Activated CD4-positive, alpha-beta memory T cell treated with anti-CD3 and anti-CD28 coated beads for 36 hours (primary cell): ENCODE results near the gene STX1A. TPM values are rescaled to one million over a fixed set of nuclear protein-coding genes. Genes with fewer than 3 reads are reported as not detected.
A peak's percentile ranks its signal among the peaks of the same experiment; 100 is the strongest.

Experiments
- CTCF ChIA-PET: fragments of 350-600 bp; sonication (Branson Sonifier 250); formaldehyde crosslinking; loops from one replicate; lab custom pipeline; 2021; ENCODE audit warnings: antibody characterized with exemption, inconsistent platforms; lab: Charles Lee
- POLR2A ChIA-PET: fragments of 350-600 bp; sonication (Branson Sonifier 250); formaldehyde crosslinking; loops from one replicate; lab custom pipeline; 2021; ENCODE audit warnings: antibody characterized with exemption; lab: Charles Lee
- DNase-seq: peaks from one replicate; pipeline ENCODE4 v3.0.0-alpha.2; 2020
- H3K27ac Mint-ChIP-seq: one replicate; pipeline ENCODE4 v1.8.0; 2021; ENCODE audit warnings: mixed read lengths
- H3K27me3 Mint-ChIP-seq: one replicate; pipeline ENCODE4 v1.8.0; 2021; ENCODE audit warnings: mixed read lengths
- H3K36me3 Mint-ChIP-seq: one replicate; pipeline ENCODE4 v1.8.0; 2021; ENCODE audit warnings: mixed read lengths
- H3K4me1 Mint-ChIP-seq: one replicate; pipeline ENCODE4 v1.8.0; 2021; ENCODE audit warnings: low read depth, mixed read lengths
- H3K4me3 Mint-ChIP-seq: one replicate; pipeline ENCODE4 v1.8.0; 2021; ENCODE audit warnings: mild to moderate bottlenecking, mixed read lengths
- H3K9me3 Mint-ChIP-seq: one replicate; pipeline ENCODE4 v1.8.0; 2021; ENCODE audit warnings: mixed read lengths
- intact Hi-C: fragments of 100-400 bp; cut with micrococcal nuclease; formaldehyde crosslinking; loops from one replicate; pipeline ENCODE4 v1.15.1; 2023
- total RNA-seq, 2 experiments: library from RNA; stranded (reverse); gene quantifications; one replicate each; pipeline ENCODE4 v1.2.3, GENCODE V29; 2021

The STX1A gene
- total RNA-seq, 2 experiments from 2014 or later: 31.8 to 39.2 TPM

GRCh38 chr7:73706126-73707044, 13.1 kb downstream of the STX1A start:
- H3K27ac Mint-ChIP-seq: no peak overlapping the region

DNA sequence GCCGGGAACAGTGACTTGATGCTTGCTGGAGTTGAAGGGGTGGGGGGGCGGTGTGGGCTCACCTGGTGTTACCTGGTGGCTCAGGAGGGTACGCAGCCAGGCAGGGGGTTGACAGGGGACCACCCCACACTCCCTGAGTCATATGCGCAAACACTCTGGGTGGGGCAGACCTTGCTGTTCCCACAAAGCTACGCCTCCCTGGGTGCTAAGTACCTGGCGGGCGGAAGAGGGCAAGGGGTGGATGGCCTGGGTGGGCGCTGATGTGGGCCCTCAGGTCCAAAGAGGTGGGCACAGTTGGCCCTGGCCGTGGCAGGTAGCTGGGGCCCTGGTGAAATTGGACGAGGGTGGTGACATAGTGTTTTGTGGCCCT, 13.9 kb downstream of the STX1A start:
- ChIA-PET POLR2A (interaction anchor here (1.6 to 3.6 kb wide), 2 partner anchors 10 to 11 kb away, joined by 8 to 18 read pairs; no protein-coding TSS in a partner anchor), CTCF (interaction anchor here (0.6 to 1.5 kb wide), 3 partner anchors 20 to 99 kb away, joined by 3 to 7 read pairs (median 6); no protein-coding TSS in a partner anchor)
- Mint-ChIP-seq H3K9me3 (no peaks in the 10 kb centered on the region), H3K4me3 (no peak overlapping the region), H3K27me3 (no peaks in the 10 kb centered on the region), H3K4me1 (peaks cover 10% of the 10 kb centered on the region), H3K27ac (no peak overlapping the region), H3K36me3 (peaks cover 12% of the 10 kb centered on the region)
- intact Hi-C loops: no loop called here
- no peak for DNase-seq

More at GRCh38 chr7:73706126-73707044, 13.1 kb downstream of the STX1A start:
- intact Hi-C loops: loop anchor here (1.0 to 2.0 kb wide), 2 partner anchors 9 to 24 kb away; partner anchors contain the start of genes BUD23 and DNAJC30
- H3K4me3 Mint-ChIP-seq: no peak overlapping the region
- no peaks in the 10 kb centered on the region for H3K27me3 Mint-ChIP-seq
- peak; percentile 66 for DNase-seq
- H3K36me3 Mint-ChIP-seq: peaks cover 11% of the 10 kb centered on the region
- ChIA-PET CTCF (interaction anchor here (0.6 to 1.5 kb wide), 4 partner anchors 19 to 100 kb away, joined by 3 to 7 read pairs (median 5); no protein-coding TSS in a partner anchor), POLR2A (interaction anchor here (1.6 kb wide), 1 partner anchor 9 kb away, joined by 8 read pairs; no protein-coding TSS in a partner anchor)
- peaks cover 10% of the 10 kb centered on the region for H3K4me1 Mint-ChIP-seq
- H3K9me3 Mint-ChIP-seq: no peaks in the 10 kb centered on the region

DNA sequence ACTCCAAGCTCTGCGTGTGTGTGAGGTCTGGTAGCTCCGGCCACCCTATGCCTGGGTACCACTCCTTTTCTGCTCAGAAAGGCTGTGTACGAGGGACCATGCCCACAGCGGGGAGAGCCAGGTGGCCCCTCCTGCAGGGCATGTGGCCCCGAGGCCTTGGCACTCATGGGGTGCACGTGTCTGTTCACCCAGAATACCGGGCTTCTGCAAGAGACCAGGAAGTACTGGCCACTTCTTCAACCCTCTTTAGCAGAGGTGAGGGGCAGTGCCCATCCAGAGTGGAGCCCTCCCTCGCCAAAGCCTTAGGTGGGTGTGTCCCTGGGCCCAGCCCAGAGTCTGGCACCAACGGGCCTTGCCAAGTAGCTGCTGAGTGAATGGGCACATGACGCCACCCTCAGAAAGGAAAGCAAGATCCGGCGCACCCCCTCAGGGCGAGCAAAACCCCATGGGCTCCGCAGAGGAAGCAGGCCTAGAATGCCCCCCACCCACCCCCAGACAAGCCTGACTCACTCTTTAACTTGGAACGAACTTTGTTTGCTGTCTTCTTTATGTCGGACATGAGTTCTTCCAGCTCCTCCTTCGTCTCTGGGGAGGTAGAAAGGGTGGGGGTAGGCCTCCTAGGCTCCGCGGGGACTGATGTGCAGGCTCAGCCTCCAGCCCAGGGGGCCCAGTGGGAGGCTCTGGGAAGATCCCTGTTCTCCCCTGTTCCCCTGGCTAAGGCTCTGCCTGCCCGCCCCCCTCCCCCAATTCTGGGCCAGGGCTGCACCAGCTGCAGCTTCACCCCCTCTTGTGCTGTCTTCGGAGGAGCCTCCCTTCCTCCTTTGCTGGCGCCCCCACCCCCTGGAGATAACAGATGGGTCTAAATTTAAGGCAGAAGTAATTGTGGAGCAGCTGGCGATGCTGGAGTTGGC, 14.6 kb downstream of the STX1A start:
- DNase-seq: no peak
- Mint-ChIP-seq H3K36me3 (peaks cover 12% of the 10 kb centered on the region), H3K4me1 (peaks cover 10% of the 10 kb centered on the region), H3K9me3 (no peaks in the 10 kb centered on the region), H3K4me3 (no peak overlapping the region), H3K27ac (no peak overlapping the region), H3K27me3 (no peaks in the 10 kb centered on the region)
- POLR2A ChIA-PET: interaction anchor here (3.6 kb wide), 1 partner anchor 12 kb away, joined by 18 read pairs; no protein-coding TSS in a partner anchor
- CTCF ChIA-PET: interaction anchor here (1.4 to 1.5 kb wide), 2 partner anchors 20 to 98 kb away, joined by 6 to 7 read pairs; no protein-coding TSS in a partner anchor
- intact Hi-C loops: no loop called here

GRCh38 chr7:73703757-73704639, 15.5 kb downstream of the STX1A start:
- POLR2A ChIA-PET: interaction anchor here (3.6 kb wide), 1 partner anchor 13 kb away, joined by 18 read pairs; no protein-coding TSS in a partner anchor
- intact Hi-C loops: loop anchor here (2.0 kb wide), 1 partner anchor 15 kb away; the partner anchor contains the start of gene STX1A
- no peaks in the 10 kb centered on the region for H3K9me3 Mint-ChIP-seq
- H3K27me3 Mint-ChIP-seq: no peaks in the 10 kb centered on the region
- peak; percentile 54 for DNase-seq
- peaks cover 13% of the 10 kb centered on the region for H3K36me3 Mint-ChIP-seq
- no peak overlapping the region for H3K4me3 Mint-ChIP-seq
- CTCF ChIA-PET: interaction anchor here (2.1 kb wide), 1 partner anchor 12 kb away, joined by 8 read pairs; no protein-coding TSS in a partner anchor
- peaks cover 10% of the 10 kb centered on the region for H3K4me1 Mint-ChIP-seq
- no peak overlapping the region for H3K27ac Mint-ChIP-seq

DNA sequence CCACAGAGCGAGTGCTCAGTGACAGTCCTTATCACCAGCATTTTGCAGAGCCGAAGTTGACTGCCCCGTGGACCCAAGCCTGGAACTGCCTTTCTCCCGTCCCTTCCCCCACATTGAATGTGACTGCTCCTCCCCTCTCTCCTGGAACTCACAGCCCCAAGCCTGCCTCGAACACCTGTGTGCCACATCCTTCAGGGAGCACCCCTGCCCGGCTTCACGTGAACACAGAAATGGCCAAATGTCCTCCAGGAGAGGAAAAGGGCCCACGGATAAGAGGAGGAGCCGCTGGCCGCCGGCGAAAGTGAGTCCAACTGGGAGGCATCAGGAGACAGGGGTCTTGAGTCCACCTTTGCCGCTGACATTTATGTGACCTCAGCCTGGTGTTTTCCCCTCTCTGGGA, 16.2 kb downstream of the STX1A start:
- CTCF ChIA-PET: interaction anchor here (1.4 to 2.1 kb wide), 2 partner anchors 10 to 12 kb away, joined by 3 to 8 read pairs; no protein-coding TSS in a partner anchor
- Mint-ChIP-seq H3K9me3 (no peaks in the 10 kb centered on the region), H3K4me3 (no peak overlapping the region), H3K27ac (no peak overlapping the region), H3K4me1 (peaks cover 10% of the 10 kb centered on the region), H3K36me3 (peaks cover 19% of the 10 kb centered on the region), H3K27me3 (no peaks in the 10 kb centered on the region)
- POLR2A ChIA-PET: interaction anchor here (3.6 kb wide), 1 partner anchor 13 kb away, joined by 18 read pairs; no protein-coding TSS in a partner anchor
- no peak for DNase-seq
- intact Hi-C loops: loop anchor here (2.0 kb wide), 1 partner anchor 16 kb away; the partner anchor contains the start of gene STX1A

GRCh38 chr7:73702665-73703064, 16.8 kb downstream of the STX1A start:
- Mint-ChIP-seq H3K4me3 (no peak overlapping the region), H3K9me3 (no peaks in the 10 kb centered on the region), H3K27me3 (no peaks in the 10 kb centered on the region), H3K27ac (no peak overlapping the region), H3K36me3 (peaks cover 19% of the 10 kb centered on the region), H3K4me1 (peaks cover 10% of the 10 kb centered on the region)
- POLR2A ChIA-PET: interaction anchor here (3.6 kb wide), 1 partner anchor 14 kb away, joined by 18 read pairs; no protein-coding TSS in a partner anchor
- CTCF ChIA-PET: interaction anchor here (0.7 to 2.1 kb wide), 10 partner anchors 11 to 163 kb away, joined by 3 to 8 read pairs (median 3); no protein-coding TSS in a partner anchor
- intact Hi-C loops: loop anchor here (2.0 kb wide), 1 partner anchor 16 kb away; the partner anchor contains the start of gene STX1A
- no peak for DNase-seq

DNA sequence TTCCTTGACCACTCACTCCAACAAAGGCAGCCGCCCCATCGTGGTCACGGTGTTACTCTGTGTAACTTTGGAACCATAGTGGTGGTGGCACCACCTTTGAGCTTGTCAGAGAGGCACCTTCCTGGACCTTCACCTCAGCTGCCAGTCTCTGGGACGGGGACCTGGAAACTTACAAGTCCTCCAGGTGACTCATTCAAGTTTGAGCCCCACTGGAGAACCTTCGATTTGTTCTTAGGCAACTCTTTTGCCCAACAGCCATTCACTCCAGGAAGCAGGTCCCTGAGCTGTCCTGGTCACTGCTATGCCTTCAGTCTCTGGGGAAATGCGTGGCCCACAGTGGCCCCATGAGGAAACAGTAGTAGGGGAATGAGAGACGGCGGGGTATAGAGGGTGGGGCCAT, 17.2 kb downstream of the STX1A start:
- peaks cover 22% of the 10 kb centered on the region for H3K36me3 Mint-ChIP-seq
- DNase-seq: no peak
- intact Hi-C loops: loop anchor here (2.0 kb wide), 1 partner anchor 17 kb away; the partner anchor contains the start of gene STX1A
- no peak overlapping the region for H3K27ac Mint-ChIP-seq
- no peaks in the 10 kb centered on the region for H3K9me3 Mint-ChIP-seq
- POLR2A ChIA-PET: interaction anchor here (3.6 kb wide), 1 partner anchor 14 kb away, joined by 18 read pairs; no protein-coding TSS in a partner anchor
- no peaks in the 10 kb centered on the region for H3K27me3 Mint-ChIP-seq
- H3K4me3 Mint-ChIP-seq: no peak overlapping the region
- CTCF ChIA-PET: interaction anchor here (0.7 to 2.1 kb wide), 10 partner anchors 11 to 163 kb away, joined by 3 to 8 read pairs (median 3); no protein-coding TSS in a partner anchor
- H3K4me1 Mint-ChIP-seq: peaks cover 10% of the 10 kb centered on the region

GRCh38 chr7:73701357-73701995, 18.0 kb downstream of the STX1A start:
- H3K4me3 Mint-ChIP-seq: no peak overlapping the region
- ChIA-PET POLR2A (interaction anchor here (0.9 kb wide), 1 partner anchor 10 kb away, joined by 3 read pairs; no protein-coding TSS in a partner anchor), CTCF (interaction anchor here (0.9 to 2.1 kb wide), 12 partner anchors 9 to 164 kb away, joined by 3 to 10 read pairs (median 4); no protein-coding TSS in a partner anchor)
- intact Hi-C loops: no loop called here
- DNase-seq: peak; percentile 44
- peaks cover 26% of the 10 kb centered on the region for H3K36me3 Mint-ChIP-seq
- H3K9me3 Mint-ChIP-seq: no peaks in the 10 kb centered on the region
- H3K27me3 Mint-ChIP-seq: no peaks in the 10 kb centered on the region
- H3K4me1 Mint-ChIP-seq: peaks cover 3% of the 10 kb centered on the region
- no peak overlapping the region for H3K27ac Mint-ChIP-seq

DNA sequence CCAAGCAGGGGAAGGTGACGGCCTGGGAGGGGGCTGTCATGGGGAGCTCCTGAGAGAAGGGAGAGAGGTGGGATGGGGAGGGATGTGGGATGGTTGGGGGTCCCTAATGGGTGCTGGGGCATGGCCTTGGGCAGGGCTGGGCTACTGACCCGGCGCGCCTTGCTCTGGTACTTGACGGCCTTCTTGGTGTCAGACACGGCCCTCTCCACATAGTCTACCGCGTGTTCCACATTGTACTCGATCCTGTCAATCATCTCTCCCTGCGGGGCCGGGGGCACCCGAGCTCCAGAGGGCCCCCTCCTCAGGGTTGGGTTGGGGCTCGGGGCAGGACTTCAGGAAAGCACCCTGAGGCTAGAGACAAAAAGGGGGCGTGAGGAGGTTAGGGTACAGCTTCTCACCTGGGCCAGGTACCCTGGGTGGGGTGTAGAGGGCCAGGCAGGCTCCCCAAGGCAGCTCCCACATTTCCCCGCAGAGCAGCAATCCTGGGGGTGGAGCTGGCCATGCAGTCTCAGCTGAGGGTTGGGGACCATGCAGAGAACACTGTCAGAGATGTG, 18.8 kb downstream of the STX1A start:
- POLR2A ChIA-PET: interaction anchor here (0.9 kb wide), 1 partner anchor 11 kb away, joined by 3 read pairs; no protein-coding TSS in a partner anchor
- H3K27me3 Mint-ChIP-seq: no peaks in the 10 kb centered on the region
- no peaks in the 10 kb centered on the region for H3K4me1 Mint-ChIP-seq
- CTCF ChIA-PET: interaction anchor here (0.9 to 1.5 kb wide), 5 partner anchors 9 to 94 kb away, joined by 4 to 10 read pairs (median 5); no protein-coding TSS in a partner anchor
- H3K9me3 Mint-ChIP-seq: no peaks in the 10 kb centered on the region
- no peak overlapping the region for H3K27ac Mint-ChIP-seq
- intact Hi-C loops: no loop called here
- no peak overlapping the region for H3K4me3 Mint-ChIP-seq
- H3K36me3 Mint-ChIP-seq: peaks cover 26% of the 10 kb centered on the region
- no peak for DNase-seq
